Stomach smooth muscle (tissue), 2 donors: Measurements from ENCODE around the gene MAP7D1.
A peak's percentile ranks its signal among the peaks of the same experiment; 100 is the strongest.

Experiments
- H3K27ac ChIP-seq: one replicate; pipeline ENCODE4 v1.7.0; 2013; ENCODE audit warnings: mild to moderate bottlenecking, low read length, inconsistent platforms
- H3K27me3 ChIP-seq, 2 donors: one replicate each; pipeline ENCODE4 v1.7.0; 2013; ENCODE audit warnings: low read length in 2 of 2; ENCODE audit not compliant: insufficient read depth in 2 of 2, control insufficient read depth in 1 of 2
- H3K36me3 ChIP-seq, 2 donors: one replicate each; pipeline ENCODE4 v1.7.0; 2013; ENCODE audit warnings: low read length in 2 of 2; ENCODE audit not compliant: control insufficient read depth in 2 of 2, insufficient read depth in 2 of 2
- H3K4me1 ChIP-seq: one replicate; pipeline ENCODE4 v1.7.0; 2013; ENCODE audit warnings: low read length; ENCODE audit not compliant: control insufficient read depth, insufficient read depth
- H3K4me3 ChIP-seq, 2 donors: one replicate each; pipeline ENCODE4 v1.7.0; 2013; ENCODE audit warnings: low read length in 2 of 2
- H3K9ac ChIP-seq, 2 donors: one replicate each; pipeline ENCODE4 v1.7.0; 2013; ENCODE audit warnings: low read length in 2 of 2, mild to moderate bottlenecking in 1 of 2
- H3K9me3 ChIP-seq, 2 donors: one replicate each; pipeline ENCODE4 v1.7.0; 2013; ENCODE audit warnings: low read length in 2 of 2; ENCODE audit not compliant: control insufficient read depth in 2 of 2
- donor health status: healthy.
- donor health status: Pancreatic carcinoma.

Gene MAP7D1

DNA sequence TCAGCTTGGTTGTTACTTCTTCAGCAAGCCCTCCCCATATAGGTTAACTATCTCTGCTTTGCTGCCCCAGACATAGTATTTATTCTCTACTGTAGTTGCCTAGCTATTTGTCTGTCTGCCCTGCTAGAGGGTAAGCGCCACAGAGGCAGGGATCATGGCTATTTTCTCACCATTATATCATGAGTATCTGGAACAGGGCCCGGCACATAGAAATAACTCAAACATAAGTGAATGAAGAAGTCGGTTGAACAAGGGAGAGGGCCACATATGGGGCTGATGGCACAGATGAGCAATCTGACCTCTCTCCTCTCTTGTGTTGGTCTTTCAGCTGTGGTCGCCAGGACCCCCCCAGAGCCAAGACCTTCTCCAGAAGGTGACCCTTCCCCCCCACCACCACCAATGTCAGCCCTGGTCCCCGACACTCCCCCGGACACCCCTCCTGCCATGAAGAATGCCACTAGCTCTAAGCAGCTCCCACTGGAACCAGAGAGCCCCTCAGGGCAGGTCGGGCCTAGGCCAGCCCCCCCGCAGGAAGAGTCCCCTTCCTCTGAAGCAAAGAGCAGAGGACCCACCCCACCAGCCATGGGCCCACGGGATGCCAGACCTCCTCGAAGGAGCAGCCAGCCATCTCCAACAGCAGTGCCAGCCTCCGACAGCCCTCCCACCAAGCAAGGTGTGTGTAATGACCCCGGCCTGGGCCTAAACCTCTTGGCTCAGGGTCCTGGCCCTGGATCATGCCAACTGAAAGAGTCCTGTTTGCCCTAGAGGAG is 14.9 kb downstream of the MAP7D1 start:
- H3K4me1 ChIP-seq: peaks cover 81% of the 10 kb centered on the region
- H3K9me3 ChIP-seq: no peaks in the 10 kb centered on the region
- peak overlapping the region in 1 of 2 donors; percentile 60 for H3K9ac ChIP-seq
- no peak overlapping the region for H3K4me3 ChIP-seq
- peaks cover 45 to 57% of the 10 kb centered on the region in 2 donors for H3K36me3 ChIP-seq
- no peaks in the 10 kb centered on the region for H3K27me3 ChIP-seq
- H3K27ac ChIP-seq: peak overlapping the region; percentile 66

DNA sequence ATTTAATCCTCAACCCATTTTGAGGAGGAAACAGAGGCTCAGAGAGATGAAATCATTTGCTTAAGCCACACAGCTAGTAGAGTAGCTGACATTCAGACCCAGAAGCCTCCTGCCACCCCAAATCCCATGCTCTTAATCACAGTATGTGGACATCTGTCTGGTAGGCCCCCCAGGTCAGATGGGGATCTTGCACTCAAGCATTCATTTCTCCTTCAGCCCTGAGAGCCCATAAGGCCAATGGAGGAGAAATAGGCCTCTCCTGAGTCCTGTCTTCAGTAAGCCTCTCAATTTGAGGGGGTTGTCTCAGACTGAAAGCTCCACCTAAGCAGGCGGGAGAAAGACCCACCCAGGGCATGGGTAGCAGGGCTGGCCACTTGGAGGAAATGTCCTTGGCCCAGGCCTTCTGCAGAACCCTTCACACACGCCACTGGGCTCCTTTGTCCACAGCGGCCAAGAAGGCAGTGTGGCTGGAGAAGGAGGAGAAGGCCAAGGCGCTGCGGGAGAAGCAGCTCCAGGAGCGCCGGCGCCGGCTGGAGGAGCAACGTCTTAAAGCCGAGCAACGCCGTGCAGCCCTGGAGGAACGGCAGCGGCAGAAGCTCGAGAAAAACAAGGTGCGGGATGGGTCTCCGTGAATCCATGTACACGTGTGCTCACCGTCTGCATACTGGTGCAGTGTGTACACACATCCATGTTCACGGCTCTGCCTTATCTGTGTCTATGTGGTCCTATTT is 16.2 kb downstream of the MAP7D1 start:
- Histone ChIP-seq H3K27ac (peak overlapping the region; percentile 66), H3K9ac (peak overlapping the region in 1 of 2 donors; percentile 5), H3K9me3 (no peaks in the 10 kb centered on the region), H3K27me3 (no peaks in the 10 kb centered on the region), H3K4me3 (no peak overlapping the region), H3K36me3 (peaks cover 52 to 60% of the 10 kb centered on the region in 2 donors), H3K4me1 (peaks cover 84% of the 10 kb centered on the region)

GRCh38 chr1:36172983-36173382 is 17.0 kb downstream of the MAP7D1 start:
- H3K27me3 ChIP-seq: no peaks in the 10 kb centered on the region
- H3K4me1 ChIP-seq: peaks cover 80% of the 10 kb centered on the region
- H3K9ac ChIP-seq: no peak overlapping the region
- no peak overlapping the region for H3K4me3 ChIP-seq
- H3K9me3 ChIP-seq: no peaks in the 10 kb centered on the region
- H3K27ac ChIP-seq: peak overlapping the region; percentile 66
- peaks cover 55 to 60% of the 10 kb centered on the region in 2 donors for H3K36me3 ChIP-seq

GRCh38 chr1:36174713-36175112 is 18.8 kb downstream of the MAP7D1 start:
- H3K27ac ChIP-seq: peak overlapping the region; percentile 77

DNA sequence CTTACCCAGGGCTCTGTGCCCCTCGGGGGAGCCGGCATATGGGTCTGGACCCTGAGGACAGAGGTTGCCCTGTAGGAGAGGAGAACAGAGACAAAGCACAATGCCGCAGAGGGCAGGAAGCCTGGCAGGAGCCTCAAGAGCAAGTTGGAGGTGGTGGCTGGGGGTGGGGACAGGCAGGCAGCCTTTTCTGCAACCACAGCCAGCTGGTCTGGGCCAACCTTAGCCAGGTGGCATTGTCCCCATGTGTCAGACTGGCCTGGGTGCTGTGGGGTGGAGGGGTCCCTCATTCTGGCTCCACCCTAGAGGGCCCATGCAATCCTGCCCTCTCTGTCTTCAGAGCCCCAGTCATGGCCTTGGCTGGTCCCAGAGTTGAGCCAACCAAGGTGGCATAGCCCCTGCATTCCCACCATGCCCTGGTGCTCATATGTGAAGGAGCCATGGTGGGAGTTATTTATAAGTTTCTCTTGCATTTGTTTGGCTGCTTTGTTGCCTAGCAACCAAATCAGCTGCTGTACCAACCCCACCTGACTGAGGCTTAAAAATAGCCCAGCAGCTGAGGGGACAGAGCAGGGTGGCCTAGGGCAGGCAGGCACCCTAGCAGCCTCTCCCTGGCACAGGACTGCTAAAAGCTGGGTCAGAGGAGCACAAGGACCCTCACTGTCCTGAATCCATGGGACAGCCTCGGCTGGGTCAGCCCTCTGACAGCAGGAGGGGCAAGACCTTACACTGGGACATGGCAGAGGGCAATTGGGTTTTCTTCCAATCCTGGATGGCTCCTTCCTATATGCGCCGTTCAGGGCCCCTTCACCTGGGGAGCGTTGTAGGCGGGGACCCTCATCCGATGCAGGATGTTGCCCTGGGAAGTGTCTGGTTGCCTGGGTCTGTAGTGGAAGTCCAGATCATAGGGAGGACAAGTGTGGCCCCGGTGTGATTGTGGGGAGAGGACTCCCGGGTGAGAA is 19.5 kb downstream of the MAP7D1 start:
- Histone ChIP-seq H3K9me3 (no peaks in the 10 kb centered on the region), H3K9ac (peak overlapping the region in 1 of 2 donors; percentile 36), H3K4me1 (peaks cover 81% of the 10 kb centered on the region), H3K36me3 (peaks cover 64 to 69% of the 10 kb centered on the region in 2 donors), H3K27me3 (no peaks in the 10 kb centered on the region), H3K4me3 (peak overlapping the region; percentile 5 to 49), H3K27ac (peak overlapping the region; percentile 77)

More at GRCh38 chr1:36174713-36175112, 18.8 kb downstream of the MAP7D1 start:
- H3K4me1 ChIP-seq: peaks cover 83% of the 10 kb centered on the region
- H3K9ac ChIP-seq: no peak overlapping the region
- no peak overlapping the region for H3K4me3 ChIP-seq
- peaks cover 58 to 67% of the 10 kb centered on the region in 2 donors for H3K36me3 ChIP-seq
- H3K9me3 ChIP-seq: no peaks in the 10 kb centered on the region
- H3K27me3 ChIP-seq: no peaks in the 10 kb centered on the region

GRCh38 chr1:36176106-36176949 is 20.4 kb downstream of the MAP7D1 start:
- Histone ChIP-seq H3K9ac (no peak overlapping the region), H3K27me3 (no peaks in the 10 kb centered on the region), H3K36me3 (peaks cover 63 to 71% of the 10 kb centered on the region in 2 donors), H3K4me3 (peak overlapping the region in 1 of 2 donors; percentile 49), H3K9me3 (no peaks in the 10 kb centered on the region), H3K27ac (peak overlapping the region; percentile 95), H3K4me1 (peaks cover 73% of the 10 kb centered on the region)

DNA sequence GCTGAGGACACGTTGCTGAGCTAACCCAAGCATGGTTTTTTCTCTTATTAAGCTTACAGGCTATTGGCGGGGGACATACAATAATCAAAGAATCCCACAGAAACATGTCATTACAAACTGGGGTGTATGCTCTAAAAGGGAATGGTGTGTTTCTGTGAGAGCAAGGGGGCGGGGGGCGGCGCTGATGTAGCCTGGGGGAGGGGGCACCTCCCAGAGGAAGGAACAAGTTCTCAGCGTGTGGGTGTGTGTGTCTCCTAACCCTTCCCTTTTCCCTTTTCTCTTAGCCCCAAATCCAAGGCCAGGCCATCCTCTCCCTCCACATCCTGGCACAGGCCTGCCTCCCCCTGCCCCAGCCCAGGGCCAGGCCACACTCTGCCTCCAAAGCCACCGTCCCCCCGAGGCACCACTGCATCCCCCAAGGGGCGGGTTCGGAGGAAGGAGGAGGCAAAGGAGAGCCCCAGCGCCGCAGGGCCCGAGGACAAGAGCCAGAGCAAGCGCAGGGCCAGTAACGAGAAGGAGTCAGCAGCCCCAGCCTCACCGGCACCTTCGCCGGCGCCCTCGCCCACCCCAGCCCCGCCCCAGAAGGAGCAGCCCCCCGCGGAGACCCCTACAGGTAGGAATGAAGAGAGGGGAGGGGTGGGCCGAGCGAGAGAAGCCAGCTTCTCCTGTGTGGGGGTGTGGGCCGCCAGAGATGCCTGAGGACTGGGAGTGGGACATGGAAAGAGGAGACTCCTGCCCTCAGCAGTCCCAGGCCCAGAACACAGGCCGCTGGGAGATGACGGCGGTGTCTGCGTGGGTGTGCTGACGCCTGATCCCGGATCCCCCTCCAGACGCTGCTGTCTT is 21.9 kb downstream of the MAP7D1 start:
- Histone ChIP-seq H3K27me3 (no peaks in the 10 kb centered on the region), H3K9me3 (no peaks in the 10 kb centered on the region), H3K36me3 (peaks cover 52 to 59% of the 10 kb centered on the region in 2 donors), H3K9ac (no peak overlapping the region), H3K4me3 (no peak overlapping the region), H3K27ac (peak overlapping the region; percentile 95), H3K4me1 (peaks cover 76% of the 10 kb centered on the region)

GRCh38 chr1:36178471-36179219 is 22.7 kb downstream of the MAP7D1 start:
- peaks cover 44 to 50% of the 10 kb centered on the region in 2 donors for H3K36me3 ChIP-seq
- no peaks in the 10 kb centered on the region for H3K27me3 ChIP-seq
- H3K4me1 ChIP-seq: peaks cover 80% of the 10 kb centered on the region
- peak overlapping the region in 1 of 2 donors; percentile 8 for H3K4me3 ChIP-seq
- H3K27ac ChIP-seq: peak overlapping the region; percentile 95
- no peaks in the 10 kb centered on the region for H3K9me3 ChIP-seq
- H3K9ac ChIP-seq: no peak overlapping the region

- peaks cover 38 to 45% of the 10 kb centered on the region in 2 donors for H3K36me3 ChIP-seq
- H3K4me1 ChIP-seq: peaks cover 75% of the 10 kb centered on the region
- no peak overlapping the region for H3K4me3 ChIP-seq
- H3K27me3 ChIP-seq: no peaks in the 10 kb centered on the region
- peak overlapping the region; percentile 95 for H3K27ac ChIP-seq
- H3K9me3 ChIP-seq: no peaks in the 10 kb centered on the region
- peak overlapping the region; percentile 5 to 48 for H3K9ac ChIP-seq
Measured at GRCh38 chr1:36179220-36179600, 23.2 kb downstream of the MAP7D1 start.
